ENCODE results near the gene ATPAF1.
A peak's percentile ranks its signal among the peaks of the same experiment; 100 is the strongest.

ATPAF1 gene

DNA sequence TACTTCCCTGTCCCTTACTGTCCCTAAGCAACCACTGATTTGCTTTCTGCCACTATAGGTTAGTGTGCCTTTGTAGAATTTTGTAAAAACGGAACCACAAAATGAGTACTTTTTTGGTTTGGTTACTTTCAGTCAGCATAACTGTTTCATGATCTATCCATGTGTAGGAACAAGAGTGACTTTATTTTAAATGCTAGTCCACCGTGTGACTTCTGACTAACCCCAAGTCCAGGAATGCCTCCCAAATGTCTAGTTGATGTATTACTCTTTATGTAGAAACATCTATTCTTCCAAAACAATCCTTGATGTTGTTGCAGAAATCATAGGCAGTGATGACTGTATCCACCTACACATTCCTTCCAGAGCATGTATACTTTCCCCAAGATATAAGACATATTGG is 21.3 kb downstream of the ATPAF1 start:
- no peak for DNase-seq

DNA sequence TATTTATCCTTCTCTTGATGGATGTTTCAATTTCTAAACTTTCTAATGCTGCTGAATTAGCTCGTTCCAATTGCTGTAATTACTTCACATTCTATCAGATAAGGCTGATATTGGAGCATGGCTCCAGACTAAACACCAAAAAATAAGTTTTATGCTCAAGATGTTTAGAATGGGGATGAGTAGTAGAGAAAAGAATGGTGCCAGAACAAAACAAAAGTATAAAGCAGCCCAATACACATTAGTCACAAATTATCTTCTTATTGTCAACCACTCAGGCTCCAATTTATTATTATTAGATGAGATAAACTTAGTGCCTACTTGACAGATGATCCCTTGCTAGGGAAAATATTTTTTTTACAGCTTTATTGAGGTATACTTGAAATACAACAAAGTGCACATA is 21.8 kb downstream of the ATPAF1 start:
- no peak for DNase-seq

DNA sequence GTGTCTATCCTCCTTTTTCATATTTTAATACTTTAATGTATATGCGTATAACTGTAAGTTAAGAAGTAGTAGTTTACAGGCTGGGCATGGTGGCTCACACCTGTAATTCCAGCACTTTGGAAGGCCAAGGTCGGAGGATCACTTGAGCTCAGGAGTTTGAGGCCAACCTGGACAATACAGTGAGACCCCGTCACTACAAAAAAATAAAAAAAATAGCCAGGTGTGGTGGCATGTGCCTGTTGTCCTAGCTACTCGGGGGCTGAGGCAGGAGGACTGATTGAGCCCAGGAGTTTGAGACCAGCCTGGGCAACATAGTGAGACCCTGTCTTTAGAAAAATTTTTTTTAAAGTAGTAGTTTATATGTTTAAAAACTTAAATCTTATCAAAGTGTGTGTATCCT is 22.3 kb downstream of the ATPAF1 start:
- no peak for DNase-seq

DNA sequence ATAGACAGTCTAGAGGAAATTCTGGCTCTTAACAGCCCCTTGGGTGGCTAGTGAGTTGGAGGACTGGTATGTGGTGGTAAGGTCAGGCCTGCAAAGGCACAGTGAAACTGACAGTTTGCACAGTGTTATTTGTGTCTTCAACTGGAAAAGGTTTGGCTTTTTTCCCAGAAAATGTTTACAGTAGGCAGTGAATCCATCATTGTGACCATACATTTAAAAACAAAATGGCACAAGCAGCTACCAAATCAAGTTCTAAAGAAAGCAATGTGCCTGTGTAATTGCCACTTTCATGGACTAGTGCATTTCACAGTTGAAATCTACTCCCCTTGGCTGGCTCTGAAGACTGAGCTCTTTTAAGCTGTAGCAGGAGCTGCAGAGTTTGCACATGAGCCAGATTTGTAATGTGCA is 24.8 kb downstream of the ATPAF1 start:
- DNase-seq = no peak

DNA sequence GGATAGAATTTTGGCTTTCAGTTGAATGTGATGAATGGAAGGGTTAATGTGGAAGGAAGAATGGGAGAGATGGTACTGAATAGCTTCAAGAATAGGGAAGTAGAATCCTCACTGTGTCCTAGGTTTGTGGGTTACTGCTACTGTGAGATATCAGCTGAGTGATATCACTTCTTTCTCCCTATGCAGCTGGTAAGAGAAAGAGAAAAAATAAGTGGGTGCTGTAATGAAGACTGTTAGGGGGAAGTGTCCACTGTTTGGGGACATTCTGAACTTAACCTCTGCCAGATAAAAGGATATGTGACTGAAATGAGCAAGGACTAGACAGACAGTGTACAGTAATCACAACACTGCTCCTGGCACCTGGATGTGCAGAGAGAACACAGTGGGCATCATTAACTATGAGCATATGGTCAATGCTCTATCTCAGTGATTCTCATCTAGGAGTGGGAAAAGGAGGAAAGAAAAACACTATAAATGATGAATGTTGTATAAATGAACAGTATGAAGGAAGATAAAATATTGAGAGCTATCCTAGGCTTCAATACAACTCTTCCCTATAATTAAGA is 26.0 kb downstream of the ATPAF1 start:
- DNase-seq = no peak

DNA sequence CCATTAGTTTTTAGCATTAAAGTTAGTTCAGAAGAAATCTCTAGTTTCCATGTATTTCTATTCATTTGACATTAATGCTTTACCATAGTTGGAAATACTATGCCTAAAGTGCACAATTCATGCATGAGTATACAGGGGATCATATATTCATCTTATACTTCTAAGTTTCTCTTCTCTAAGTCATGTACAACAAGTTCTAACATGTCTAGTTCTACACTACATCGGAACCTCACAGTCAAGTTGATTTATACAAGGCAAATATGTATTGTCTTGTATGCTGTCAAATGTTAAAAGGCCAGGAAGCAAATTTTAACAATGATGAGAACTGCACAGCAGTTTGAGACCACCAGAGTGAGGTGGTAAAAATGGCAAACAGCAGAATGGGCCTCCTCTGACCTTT is 28.6 kb downstream of the ATPAF1 start:
- no peak for DNase-seq

DNA sequence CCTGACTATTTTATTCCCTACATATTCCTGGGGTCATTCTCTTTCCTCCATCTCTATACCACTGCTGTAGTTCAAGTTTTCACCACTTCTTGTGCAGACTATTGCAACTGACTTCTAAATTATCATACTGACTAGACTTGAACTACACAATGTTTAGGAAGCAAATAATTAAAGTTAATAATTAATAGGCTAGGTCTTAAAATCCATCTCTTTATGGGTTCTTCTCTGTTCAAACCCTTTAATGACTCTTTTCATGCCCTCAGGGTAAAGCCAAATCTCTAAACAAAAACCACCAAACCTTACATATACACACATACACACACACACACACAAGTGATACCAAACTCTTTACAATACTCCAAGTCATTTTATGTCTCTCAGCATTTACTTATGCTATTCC is 29.2 kb downstream of the ATPAF1 start:
- DNase-seq = no peak

DNA sequence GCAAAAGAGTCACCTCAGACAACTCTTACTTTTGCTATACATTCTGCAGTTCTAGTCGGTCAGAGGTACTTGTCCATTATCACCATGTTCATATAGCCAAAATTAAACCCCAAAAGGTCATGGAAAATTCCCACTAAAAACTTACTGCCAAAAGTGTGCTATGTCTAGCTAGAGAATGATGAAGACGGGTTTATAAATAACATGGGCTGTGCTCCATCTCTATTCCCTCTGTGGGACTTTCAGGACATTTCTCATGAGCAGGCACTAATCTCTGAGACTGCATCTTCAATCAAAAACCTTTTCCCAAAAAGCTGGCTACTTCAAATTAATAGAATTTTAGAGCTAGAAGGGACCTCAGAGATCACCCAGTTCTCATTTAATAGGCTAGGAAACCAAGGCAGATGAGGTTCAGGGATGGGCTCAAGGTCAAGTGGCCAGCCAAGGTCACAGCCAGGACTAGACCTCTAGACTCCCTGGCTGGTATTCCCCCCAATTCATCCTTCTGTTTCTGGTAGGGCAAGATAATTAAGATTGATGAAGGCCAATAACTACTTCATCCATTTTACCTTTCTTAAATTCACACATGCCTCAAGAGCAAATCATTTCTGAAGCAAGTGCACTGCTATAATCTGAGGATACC is 30.6 kb downstream of the ATPAF1 start:
- no peak for DNase-seq

DNA sequence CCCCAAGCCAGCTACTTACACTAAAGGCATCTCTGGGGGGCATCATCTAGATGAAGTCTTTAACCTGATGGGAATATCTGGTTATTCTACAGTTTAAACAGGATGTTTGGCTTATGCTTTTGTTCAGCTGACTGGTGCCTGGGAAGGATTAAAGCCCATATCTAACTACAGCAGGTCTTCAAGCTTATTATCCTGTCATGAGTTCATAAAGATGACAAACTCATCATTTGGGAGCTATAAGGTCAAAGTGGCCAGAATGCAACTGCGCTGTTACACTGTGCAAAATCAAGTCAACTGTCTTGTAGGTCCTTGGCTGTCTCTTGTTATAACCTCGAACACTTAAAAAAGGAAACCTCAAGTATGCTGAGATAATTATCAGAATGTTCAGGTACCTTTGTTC is 33.0 kb downstream of the ATPAF1 start:
- no peak for DNase-seq

DNA sequence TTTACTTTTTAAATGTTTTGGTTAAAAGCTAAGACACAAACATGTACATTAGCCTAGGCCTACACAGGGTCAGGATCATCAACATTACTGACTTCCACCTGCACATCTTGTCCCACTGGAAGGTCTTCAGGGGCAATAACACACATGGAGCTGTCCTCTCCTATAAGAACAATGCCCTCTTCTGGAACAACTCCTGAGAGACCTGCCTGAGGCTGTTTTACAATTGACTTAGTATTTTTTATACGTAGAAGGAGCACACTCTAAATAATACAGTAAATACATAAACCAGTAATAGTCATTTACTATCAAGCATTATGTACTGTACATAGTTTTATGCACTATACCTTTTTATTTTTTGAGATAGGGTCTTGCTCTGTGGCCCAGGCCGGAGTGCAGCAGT is 37.4 kb downstream of the ATPAF1 start:
- no peak for DNase-seq

DNA sequence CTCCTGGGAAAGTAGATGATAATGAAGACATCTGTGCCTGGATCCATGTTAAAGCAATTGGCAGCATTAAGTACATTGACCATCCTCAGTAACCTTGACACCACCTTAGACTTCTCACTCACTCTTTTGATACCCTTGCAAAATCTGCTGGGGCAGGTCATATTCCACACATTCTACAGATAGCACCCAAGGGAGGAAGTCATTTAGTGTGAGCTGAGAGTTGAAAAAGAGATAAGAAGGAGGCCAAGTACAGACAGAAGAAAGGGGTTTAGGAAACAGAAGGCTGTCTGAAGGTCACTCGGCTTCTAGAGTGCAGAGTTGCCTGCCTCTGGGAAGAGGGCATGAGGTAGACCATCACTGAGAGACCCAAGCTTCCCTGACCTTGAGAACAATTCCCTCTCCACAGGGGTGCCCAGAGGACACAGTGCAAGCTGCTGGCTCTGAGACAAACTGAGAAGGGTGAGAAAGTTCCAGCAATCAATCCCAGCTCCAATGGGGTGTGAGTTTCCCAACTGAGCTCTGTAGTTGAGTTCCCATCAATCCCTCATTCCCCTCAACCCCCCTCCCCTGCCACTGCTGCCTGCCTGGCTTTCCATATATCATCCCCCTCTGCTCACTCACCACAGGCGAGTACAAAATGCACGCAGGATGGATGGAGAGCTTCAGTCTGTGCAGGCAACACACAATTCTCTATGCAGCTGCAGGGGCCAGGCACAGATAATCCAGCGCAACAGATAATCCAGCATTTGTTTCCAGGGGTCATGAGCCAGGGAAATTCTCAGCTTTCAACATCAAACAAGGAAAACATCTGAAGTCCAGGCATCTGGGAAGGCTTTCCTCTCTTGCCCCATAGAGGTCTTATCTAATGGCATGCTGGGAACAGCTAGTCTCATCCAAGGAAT is 44.2 kb downstream of the ATPAF1 start:
- DNase-seq = no peak

DNA sequence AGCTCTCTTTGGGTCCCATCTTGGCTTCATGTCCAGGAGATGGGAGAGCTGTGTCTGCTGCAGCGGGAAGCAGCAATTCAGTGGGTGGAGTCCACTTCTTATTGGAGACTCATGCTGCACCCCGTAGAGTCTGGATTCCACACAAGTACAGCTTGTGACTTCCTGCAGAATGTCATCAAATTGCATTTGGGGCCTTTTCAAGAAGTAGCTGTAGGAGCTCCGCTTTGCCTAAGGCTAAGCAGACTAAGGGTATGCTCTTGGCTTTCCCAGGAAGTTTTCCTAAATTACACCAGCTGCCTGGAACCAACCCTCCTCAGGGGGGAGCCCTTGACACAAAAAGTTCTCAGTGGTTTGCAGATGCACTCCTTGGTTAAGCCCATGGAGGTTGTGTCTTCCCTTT is 45.8 kb downstream of the ATPAF1 start:
- no peak for DNase-seq

DNA sequence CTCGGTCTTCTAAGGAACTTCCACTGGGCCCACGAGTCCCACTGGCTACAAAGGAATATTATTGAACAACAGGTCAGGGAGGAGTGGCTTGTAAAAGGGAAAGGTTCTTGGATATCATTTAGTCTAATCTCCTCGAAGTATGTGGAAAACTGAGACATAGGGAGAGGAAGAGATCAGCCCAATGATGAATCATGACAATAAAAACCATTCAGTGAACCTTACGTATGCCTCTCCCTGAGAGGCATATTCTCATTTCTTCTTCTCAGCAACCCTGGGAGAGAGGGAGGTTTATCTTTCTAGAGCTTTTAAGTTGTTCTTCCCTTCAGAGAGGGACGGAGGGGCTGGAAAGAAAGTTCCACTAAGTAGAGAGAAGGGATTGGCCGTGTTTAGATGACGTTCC is 46.2 kb downstream of the ATPAF1 start:
- no peak for DNase-seq

DNA sequence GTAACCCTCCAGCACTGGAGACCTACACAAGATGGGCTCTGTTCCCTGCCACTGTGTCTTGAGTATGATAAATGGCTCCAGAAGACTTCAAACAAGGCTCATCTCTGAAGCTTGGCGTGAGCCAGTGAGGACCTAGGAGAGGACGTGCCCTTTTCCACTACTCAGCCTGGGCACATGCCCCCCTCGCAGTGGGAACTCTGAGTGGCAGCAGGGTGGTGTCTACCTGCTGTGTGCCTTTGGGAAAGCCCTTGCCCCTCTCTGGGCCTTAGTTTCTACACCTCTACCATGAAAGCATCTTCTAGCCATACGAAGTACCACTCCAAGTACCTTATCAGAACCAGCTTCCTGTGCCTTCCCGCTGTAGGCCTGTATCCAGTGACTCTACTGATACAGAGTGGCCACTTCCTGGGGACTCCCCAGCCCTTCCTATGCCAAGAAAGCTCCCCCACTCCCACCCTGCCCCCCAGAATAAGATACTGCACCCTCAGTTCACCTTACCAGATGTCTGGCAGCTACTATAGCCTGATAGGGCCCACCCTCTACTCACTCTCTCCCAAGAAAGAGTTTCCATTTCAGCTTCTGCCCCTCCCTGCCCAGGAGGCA is 48.4 kb downstream of the ATPAF1 start:
- DNase-seq = no peak

DNA sequence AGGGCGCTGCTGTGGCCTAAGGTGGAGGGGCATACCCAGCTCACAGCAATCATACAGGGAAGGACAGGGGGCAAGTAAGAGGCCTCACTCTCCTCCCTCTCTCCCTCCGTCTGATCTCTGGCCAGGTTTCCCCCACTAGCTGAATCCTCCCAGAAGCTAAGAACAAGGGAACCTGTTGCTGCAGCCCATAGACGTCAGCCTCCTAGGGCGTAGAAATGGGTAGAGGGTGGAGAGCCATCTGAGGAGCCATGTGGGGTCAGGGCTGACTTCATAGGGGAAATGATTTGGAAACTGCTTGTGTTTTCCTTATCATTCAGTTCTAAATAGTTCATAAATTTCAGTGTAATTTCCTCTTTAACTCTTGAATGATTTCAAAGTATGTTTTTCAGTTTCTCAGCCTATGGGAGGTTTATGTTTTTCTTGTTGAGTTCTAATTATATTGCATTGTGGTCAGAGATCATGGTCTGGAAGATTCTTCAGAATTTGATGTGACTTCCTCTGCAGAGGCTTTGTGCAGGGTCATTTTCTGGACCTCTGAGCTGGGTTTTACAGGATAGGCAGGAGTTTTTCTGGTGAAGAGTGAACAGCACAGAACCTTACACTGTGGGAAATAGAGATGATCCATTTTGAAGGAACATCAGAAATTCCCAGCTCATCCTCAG is 49.3 kb downstream of the ATPAF1 start:
- no peak for DNase-seq

DNA sequence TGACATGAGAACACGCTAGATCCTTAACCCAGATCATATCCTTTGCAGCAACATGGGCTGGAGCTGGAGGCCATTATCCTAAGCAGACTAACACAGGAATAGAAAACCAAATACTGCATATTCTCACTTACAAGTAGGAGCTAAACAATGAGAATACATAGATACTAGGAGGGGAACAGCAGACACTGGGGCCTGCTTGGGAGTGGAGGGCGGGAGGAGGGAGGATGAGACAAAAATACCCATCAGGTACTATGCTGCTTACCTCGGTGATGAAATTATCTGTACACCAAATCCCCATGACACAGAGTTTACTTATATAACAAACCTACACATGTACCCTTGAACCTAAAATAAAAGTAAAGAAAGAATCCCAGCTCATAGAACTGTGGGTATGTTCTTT is 50.3 kb downstream of the ATPAF1 start:
- no peak for DNase-seq

DNA sequence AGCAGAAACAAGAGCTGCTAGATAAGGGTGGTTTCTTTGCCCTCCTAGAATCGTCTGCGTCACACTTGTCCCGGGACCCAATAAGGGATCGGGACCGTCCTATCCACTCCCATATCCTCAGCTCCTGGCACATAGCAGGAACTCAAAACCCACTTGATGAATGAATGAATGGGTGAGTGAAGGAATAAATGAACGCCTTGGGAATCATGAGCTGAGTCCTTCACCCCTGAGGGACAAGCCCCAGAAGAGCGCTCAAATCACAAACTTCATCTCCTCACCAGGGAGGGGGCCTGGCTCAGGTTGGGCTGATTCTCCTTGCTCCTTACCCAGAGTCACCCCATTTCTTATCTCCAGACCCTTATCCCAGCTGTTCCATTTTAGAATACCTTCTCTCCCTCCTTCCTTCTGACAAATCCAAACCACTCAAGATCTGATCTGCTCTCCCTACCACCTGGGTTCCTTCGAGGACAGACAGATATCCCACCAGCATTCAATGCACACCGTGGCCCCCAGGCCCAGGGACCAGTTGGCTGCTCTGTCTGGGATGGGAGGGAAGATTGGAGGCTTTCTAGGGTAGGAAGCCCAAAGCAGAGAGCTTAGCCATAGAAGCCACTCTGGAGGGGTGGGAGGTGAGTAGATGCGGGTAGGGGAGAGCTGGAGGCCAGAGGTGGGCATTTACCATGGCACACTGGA is 50.9 kb downstream of the ATPAF1 start:
- no peak for DNase-seq

DNA sequence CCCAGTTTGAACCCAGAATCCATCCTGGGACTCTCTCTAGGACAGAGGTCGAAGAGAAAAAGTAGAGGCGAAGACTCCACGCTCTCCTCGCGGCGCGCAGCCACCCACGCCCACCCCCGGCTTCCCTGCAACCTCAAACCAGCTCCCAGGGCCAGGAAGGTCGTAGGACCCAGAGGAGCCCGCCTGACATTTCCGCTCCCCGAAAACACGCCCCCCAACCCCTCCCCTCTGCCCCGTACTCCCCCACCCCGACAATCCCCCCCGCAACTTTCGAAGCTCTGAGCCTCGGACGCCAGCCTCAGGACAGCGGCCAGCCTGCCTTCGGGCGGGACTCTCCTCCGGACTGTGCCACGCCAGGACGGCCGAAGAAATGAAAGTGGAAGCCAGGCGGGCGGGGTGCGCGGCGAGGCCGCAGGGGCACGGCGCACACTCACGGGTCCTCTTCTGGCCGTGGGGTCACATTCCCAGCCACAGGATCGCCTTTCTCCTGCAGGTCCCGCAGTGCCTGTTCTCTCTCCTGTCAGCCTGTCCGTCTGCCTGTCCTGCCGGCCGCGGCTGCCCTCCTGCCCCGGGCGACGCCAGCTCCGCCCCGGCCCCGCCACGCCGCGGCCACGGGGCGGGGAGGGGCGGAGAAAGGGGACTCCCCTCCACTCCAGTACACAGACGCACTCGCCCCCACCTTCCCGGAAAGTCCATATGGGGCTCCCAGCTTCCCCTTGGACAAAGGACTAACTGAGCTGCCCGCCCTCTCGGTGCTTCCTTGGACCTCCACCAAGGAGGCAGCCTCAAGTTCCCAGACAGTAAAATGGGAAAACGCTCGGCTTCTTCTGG is 51.7 kb downstream of the ATPAF1 start, which contains the start of gene MOB3C:
Gene MOB3C, minus strand, starts transcription at position 535 of the 831 bp plus-strand sequence. CDS start 3,490 bp downstream, outside the sequence.
- peak; percentile 65 for DNase-seq

DNA sequence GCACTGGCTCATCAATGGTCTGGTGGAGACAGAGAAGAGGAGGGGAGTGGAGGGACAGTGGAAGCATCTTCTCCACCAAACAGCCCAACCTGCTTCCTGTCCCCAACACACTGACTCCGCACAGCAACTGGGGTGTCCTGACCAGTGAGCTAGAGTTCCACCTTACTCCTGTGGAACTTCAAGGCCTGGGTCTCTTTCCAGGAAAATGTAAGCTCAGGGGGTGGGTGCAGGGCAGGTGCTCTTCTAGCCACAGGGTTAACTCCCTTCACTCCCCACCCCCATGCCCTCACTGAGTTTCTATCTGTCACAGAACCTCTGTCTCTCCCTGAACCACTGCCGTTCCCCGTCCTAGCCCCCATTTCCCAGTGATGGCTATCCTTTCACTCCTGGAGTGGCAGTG is 52.4 kb downstream of the ATPAF1 start:
- DNase-seq = peak; percentile 10

DNA sequence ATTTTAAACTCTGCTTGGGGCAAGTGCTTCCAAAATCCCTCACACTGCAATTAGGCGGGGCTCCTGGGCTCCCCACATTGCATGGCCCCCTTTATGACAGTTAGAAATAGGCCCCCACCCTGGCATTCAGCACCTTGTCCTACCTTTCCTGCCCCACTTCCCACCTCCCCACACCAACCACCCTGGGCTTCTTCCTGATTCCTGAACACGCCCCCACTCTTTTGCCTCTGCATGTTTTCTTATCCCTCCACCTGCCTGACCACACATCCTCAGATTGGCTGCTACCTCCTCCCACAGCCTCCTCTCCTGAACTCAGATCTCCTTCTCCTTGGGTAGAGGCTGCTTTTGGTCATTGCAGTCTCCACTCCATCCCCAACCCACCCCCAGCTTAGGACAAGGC is 53.1 kb downstream of the ATPAF1 start:
- DNase-seq = no peak

DNA sequence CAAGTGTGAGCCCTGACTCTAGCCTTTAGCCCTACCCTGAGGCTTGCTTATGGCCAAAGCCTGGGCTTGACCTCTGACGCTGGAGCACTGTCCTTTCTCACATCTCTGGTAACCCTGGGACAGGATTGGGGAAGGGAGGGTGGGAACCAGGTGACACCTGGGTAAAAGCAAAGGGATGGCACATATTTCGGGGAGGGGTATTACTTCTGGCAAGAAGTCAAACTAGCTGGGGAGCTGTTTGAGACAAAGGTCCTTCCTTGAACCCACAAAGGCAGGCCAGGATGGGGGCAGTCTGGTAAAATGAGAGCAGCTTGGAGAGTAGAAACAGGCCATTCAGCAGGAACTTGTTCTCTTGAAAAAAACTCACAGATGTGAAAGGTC is 53.6 kb downstream of the ATPAF1 start:
- DNase-seq = no peak
